Measurements from ENCODE around the gene CCL15. TPM values are rescaled to one million over a fixed set of nuclear protein-coding genes. Genes with fewer than 3 reads are reported as not detected.
"Not testable (repeated sequence)": the region's sequence is repeated elsewhere in the genome, so short reads cannot be mapped to it uniquely, and the experiment has no call there.

CCL15 gene
- total RNA-seq, 1 donor from 2014 or later, result not detected

- no peaks in the 10 kb centered on the region for H3K36me3 Mint-ChIP-seq (ENCODE audit: low read depth)
- DNase-seq (ENCODE audit: low read depth, low spot score), result no peak
Measured at GRCh38 chr17:36002631-36003030, 1.3 kb upstream of the CCL15 start.

GRCh38 chr17:36001862-36002603 lies 680 bp upstream of the CCL15 start:
- peak overlapping the region; percentile 30 for H3K27ac Mint-ChIP-seq (ENCODE audit: unreplicated experiment)
- peaks cover 13% of the 10 kb centered on the region for H3K4me1 Mint-ChIP-seq
- no peak for TF ChIP-seq CTCF (conservative IDR thresholded peaks at IDR 0.05)
- H3K36me3 Mint-ChIP-seq (ENCODE audit: low read depth), result no peaks in the 10 kb centered on the region
- peaks cover 12% of the 10 kb centered on the region for H3K27me3 Mint-ChIP-seq (ENCODE audit: low read depth)
- no peaks in the 10 kb centered on the region for H3K9me3 Mint-ChIP-seq
- no peak for DNase-seq (ENCODE audit: low read depth, low spot score)
- H3K4me3 Mint-ChIP-seq, result no peak overlapping the region

More at GRCh38 chr17:36002631-36003030, 1.3 kb upstream of the CCL15 start:
- no peak overlapping the region for H3K4me3 Mint-ChIP-seq
- no peak overlapping the region for H3K27ac Mint-ChIP-seq (ENCODE audit: unreplicated experiment)
- no peaks in the 10 kb centered on the region for H3K9me3 Mint-ChIP-seq
- peaks cover 13% of the 10 kb centered on the region for H3K4me1 Mint-ChIP-seq
- peaks cover 8% of the 10 kb centered on the region for H3K27me3 Mint-ChIP-seq (ENCODE audit: low read depth)
- TF ChIP-seq CTCF (conservative IDR thresholded peaks at IDR 0.05), result no peak

- TF ChIP-seq CTCF (conservative IDR thresholded peaks at IDR 0.05), result no peak
- Mint-ChIP-seq H3K36me3 (ENCODE audit: low read depth) (no peaks in the 10 kb centered on the region), H3K4me1 (peaks cover 13% of the 10 kb centered on the region), H3K27ac (ENCODE audit: unreplicated experiment) (no peak overlapping the region), H3K27me3 (ENCODE audit: low read depth) (peaks cover 15% of the 10 kb centered on the region), H3K9me3 (no peaks in the 10 kb centered on the region), H3K4me3 (no peak overlapping the region)
- no peak for DNase-seq (ENCODE audit: low read depth, low spot score)
Measured at GRCh38 chr17:36000732-36001109, 632 bp downstream of the CCL15 start.

- no peak for TF ChIP-seq CTCF (conservative IDR thresholded peaks at IDR 0.05)
- no peak for DNase-seq (ENCODE audit: low read depth, low spot score)
- H3K4me3 Mint-ChIP-seq, result no peak overlapping the region
- peaks cover 28% of the 10 kb centered on the region for H3K27me3 Mint-ChIP-seq (ENCODE audit: low read depth)
- H3K4me1 Mint-ChIP-seq, result peaks cover 13% of the 10 kb centered on the region
- H3K36me3 Mint-ChIP-seq (ENCODE audit: low read depth), result no peaks in the 10 kb centered on the region
- no peak overlapping the region for H3K27ac Mint-ChIP-seq (ENCODE audit: unreplicated experiment)
- peaks cover 2% of the 10 kb centered on the region for H3K9me3 Mint-ChIP-seq
Measured at GRCh38 chr17:35998756-35999155, 2.6 kb downstream of the CCL15 start.

GRCh38 chr17:35998018-35998545 lies 3.3 kb downstream of the CCL15 start:
- H3K4me3 Mint-ChIP-seq, result no peak overlapping the region
- no peak overlapping the region for H3K27ac Mint-ChIP-seq (ENCODE audit: unreplicated experiment)
- H3K9me3 Mint-ChIP-seq, result peaks cover 2% of the 10 kb centered on the region
- H3K4me1 Mint-ChIP-seq, result peaks cover 13% of the 10 kb centered on the region
- DNase-seq (ENCODE audit: low read depth, low spot score), result no peak
- H3K27me3 Mint-ChIP-seq (ENCODE audit: low read depth), result peaks cover 28% of the 10 kb centered on the region
- H3K36me3 Mint-ChIP-seq (ENCODE audit: low read depth), result no peaks in the 10 kb centered on the region
- TF ChIP-seq CTCF (conservative IDR thresholded peaks at IDR 0.05), result no peak

- H3K9me3 Mint-ChIP-seq; DNase-seq (ENCODE audit: low read depth, low spot score); H3K4me3 Mint-ChIP-seq; H3K4me1 Mint-ChIP-seq; H3K36me3 Mint-ChIP-seq (ENCODE audit: low read depth); H3K27ac Mint-ChIP-seq (ENCODE audit: unreplicated experiment): not testable (repeated sequence)
- peaks cover 28% of the 10 kb centered on the region for H3K27me3 Mint-ChIP-seq (ENCODE audit: low read depth)
Measured at GRCh38 chr17:35995346-35995745, 6.0 kb downstream of the CCL15 start.
